Nucleus accumbens (tissue), 56 donors: ENCODE data around the gene SUPT3H.

ENCODE experiments used
- DNase-seq, 56 donors: peaks; one replicate each; lab custom pipeline; 2025; lab: John Stamatoyannopoulos, UW

The SUPT3H gene

DNA sequence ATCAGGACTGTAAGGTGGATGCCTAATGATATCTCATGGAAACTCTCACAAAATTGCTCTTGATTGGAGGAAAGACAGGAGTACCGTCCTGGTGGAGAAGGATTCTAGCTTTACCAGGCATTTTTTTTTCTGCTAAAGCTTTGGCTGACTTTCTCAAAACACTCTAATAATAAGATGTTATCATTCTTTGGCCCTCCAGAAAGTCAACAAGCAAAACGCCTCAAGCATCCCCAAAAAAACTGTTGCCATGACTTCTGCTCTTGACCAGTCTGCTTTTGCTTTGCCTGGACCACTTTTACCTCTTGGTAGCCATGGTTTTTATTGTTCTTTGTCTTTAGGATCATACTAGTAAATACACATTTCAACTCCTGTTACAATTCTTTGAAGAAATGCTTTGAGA is 105.1 kb downstream of the SUPT3H start:
- no peak for DNase-seq

DNA sequence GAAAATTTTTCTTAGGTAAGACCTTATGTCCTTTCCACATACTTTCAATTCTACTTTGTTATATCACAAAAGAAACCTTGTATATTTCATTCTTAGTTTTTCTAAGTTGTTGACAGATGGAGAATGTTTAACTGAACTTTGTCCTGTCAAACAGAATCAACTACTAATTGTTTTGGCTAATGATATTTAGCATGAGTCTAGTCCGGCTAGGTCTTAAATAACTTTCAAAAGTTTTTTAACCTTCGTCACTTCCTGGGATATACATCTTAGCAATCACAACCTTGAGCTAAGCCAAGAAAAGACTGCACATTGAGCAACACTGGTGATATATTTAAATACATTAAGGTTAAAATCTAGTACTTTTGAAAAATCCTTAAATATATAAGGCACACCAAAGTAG is 112.5 kb downstream of the SUPT3H start:
- no peak for DNase-seq

DNA sequence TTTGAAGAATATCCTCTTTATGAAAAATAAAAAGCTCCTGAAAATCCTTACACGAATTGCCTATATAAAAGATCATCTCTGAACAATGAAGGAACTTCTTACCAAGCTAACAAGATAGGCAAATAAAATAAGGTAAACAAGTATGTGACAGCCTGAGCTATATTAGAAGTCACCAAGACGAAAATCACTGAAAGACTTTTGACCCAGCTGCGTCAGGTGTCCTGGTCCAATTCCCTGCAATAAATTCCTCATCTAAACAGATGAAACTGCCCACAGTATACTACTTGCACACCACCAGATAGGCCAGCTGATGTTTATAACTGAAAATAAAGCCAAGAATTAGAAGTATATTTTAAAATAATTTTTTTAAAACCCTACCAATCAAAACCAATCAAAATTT is 117.0 kb downstream of the SUPT3H start:
- DNase-seq = no peak

DNA sequence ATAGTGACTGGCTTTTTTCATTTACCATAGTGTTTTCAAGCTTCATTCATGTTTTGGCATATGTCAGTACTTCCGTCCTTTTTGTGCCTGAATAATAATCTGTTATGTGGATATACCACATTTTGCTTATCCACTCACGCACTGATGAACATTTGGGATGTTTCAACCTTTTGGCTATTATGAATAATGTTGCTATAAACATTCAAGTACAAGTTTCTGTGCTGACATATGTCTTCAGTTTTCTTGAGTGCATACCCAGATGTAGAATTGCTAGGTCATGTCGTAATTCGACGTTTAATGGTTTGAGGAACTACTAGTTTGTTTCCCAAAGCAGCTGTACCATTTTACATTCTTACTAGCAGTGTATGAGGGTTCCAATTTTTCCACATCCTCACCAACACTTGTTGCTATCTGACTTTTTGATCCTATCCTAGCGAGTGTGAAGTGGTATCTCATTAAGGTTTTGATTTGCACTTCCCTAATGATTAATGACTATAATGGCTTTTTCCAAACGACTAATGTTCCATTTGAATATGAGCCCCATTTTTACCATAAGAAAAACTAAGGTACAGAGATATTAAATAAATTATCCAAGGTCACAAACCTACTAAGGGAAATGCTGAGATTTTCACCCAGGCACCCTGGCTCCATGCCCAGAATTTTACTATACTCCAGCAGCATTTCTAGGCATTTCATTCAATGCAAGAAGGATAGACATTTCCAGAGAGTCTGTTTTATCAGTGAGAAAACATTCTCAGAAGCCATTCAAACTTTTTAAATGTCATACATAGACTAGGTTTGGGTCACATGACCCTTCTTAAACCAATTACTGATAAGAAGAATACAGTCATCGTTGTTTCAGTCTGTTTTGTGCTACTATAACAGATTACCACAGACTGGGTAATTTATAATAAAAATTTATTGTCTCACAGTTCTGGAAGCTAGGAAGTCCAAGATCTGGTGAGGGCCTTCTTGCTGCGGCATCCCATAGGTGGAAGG is 120.7 kb downstream of the SUPT3H start:
- no peak for DNase-seq

DNA sequence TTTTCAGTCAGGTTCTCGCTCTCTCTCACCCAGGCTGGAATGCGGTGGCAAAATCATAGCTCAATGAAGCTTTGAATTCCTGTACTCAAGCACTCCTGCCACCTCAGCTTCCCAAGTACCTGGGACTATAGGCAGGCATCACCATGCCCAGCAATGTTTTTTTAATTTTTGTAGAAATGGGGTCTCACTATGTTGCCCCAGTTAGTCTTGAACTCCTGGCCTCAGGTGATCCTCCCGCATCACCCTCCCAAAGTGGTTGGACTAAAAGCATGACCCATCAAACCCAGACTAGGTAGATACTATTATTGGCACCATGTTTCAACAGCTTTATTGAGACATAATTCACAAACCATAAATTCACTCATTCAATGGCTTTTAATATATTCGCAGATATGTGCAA is 122.3 kb downstream of the SUPT3H start:
- DNase-seq = no peak

DNA sequence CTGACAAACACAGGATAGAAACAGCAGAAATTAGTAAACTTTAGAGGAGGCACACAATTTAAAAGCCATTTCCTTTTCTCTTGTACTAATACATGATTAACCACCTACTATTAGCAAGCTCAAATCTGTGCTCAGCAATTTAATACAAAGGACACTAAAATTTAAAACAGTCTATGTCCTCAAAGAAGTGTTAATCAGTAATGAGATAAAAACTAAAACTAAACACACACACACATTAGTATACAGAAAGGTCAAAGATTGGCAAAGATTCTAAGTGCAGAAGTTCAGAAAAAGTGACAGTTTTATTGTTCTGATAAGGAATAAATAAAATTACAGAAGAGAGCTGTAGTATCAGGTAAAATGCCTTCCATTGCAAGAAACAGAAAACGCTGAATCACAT is 123.5 kb downstream of the SUPT3H start:
- DNase-seq = no peak

DNA sequence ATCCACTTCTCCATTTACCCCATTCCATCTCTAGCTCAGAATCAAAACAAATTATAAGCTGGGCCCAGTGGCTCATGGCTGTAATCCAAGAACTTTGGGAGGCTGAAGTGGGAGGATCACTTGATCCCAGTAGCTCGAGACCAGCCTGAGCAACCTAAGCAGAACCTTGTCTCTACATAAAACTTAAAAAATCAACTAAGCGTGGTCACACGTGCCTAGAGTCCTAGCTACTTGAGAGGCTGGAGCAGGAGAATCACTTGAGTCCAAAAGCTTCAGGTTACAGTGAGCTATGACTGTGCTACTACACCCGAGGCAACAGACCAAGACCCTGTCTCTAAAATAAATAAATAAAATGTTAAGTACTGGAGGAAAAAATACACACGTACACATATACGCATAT is 124.3 kb downstream of the SUPT3H start:
- DNase-seq = no peak

DNA sequence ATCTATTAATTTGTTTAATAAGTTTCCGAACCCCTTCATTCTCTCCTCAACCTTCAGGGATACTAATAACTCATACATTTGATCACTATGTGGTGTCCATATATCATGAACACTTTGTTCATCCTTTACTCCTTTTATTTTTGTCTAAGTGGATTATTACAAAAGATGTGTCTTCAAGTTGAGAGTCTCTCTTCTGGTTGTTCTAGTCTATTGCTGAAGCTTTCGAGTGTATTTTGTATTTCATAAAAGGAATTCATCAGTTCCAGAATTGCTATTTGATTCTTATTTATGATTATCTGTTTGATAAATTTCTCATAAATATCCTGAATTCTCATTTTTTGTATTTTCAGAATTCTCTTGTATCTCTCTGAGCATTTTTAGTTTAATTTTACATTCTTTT is 146.1 kb downstream of the SUPT3H start:
- DNase-seq = no peak

DNA sequence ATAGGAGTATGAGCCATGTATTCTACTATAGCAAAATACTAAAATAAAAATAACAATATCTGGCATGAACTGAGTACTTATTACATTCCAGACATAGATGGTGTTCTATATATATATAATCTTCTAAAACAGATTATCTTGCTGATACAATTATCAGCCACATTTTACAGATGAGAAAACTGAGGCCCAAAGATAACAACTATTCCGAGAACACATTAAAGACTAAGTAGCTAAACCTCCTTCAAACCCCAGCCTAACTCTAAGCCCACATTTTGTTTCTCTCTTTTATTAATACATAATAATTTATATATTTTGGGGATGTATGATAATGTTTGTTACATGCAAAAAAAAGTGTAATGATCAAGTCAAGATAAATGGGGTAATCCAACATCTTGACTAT is 148.3 kb downstream of the SUPT3H start:
- no peak for DNase-seq

DNA sequence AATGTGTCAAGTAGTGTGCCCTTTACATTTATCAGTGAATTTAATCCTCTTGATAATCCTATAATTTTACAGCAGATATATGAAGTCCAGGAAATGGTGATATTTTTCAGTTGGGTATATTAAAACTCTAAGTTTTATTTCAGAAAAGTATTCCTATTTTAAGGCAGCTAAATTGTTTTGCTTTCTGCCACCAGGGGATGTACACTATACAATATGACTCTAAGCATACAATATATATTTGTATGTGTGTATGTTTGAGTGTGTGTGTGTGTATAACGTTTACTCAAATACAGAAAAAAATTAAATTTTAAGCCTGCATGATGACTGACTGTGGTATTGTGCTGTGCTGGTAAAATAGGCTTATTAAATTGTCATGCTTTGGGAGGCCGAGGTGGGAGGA is 151.7 kb downstream of the SUPT3H start:
- DNase-seq = no peak

DNA sequence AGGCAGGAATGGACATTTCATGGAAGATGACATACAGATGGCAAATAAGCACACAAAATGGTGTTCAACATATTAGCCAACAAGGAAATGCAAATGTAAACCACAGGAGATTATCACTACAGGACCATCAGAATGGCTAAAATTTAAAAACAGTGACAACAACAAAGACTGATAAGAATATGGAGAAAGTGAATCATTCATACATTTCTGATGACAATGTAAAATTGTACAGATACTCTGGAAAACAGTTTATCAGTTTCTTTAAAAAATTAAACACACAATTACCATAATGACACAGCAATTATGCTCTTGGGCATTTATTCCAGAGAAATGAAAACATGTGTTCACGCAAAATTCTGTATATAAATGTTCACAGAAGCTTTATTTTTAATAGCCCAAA is 155.4 kb downstream of the SUPT3H start:
- DNase-seq = no peak

DNA sequence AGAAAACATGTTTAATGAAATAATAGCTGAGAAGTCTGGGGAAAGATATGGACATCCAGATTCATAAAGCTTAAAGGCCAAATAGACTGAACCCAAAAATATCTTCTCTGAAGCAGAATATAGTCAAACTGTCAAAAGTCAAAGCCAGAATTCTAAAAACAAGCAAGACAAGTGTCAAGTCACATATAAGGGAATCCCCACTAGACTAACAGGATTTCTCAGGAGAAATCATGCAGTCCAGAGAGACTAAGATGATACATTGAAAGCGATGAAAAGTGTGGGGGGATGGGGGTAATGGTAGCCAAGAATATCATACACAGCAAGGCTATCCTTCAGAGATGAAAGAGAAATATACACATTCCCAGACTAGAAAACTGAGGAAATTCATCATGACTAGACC is 162.0 kb downstream of the SUPT3H start:
- DNase-seq = no peak

DNA sequence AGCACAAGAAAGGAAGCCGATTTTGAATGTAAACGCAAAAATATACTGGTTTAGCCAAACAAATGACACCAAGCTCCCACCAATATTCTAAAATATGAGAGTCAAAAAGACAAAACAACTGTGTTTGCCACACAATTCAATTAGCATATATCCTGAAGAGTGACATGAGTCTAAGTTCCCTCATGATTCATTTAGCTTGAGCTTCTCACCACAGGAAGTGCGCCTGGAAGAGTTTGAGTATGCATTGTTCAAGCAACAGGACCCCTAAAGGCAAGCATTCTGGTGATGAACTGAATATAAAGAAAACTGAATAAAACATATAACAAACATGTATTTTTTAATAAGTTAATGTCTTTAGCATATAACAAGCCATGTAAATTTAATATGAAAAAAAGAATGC is 164.8 kb downstream of the SUPT3H start:
- DNase-seq = no peak

DNA sequence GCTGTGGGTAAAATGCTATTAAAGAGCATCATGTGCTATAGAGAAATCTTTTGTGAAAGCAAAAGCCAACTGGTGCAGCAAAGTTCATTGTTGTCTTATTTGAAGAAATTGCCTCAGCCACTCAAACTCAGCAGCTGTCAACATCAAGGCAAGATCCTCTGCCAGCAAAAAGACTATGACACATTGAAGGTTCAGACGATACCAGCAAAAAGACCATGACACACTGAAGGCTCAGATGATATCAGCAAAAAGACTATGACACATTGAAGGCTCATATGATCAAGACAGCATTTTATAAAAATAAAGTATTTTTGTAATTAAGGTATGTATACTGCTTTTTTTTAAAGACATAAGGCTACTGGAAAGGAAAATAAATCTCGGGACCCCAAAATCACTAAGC is 168.0 kb downstream of the SUPT3H start:
- DNase-seq = no peak

DNA sequence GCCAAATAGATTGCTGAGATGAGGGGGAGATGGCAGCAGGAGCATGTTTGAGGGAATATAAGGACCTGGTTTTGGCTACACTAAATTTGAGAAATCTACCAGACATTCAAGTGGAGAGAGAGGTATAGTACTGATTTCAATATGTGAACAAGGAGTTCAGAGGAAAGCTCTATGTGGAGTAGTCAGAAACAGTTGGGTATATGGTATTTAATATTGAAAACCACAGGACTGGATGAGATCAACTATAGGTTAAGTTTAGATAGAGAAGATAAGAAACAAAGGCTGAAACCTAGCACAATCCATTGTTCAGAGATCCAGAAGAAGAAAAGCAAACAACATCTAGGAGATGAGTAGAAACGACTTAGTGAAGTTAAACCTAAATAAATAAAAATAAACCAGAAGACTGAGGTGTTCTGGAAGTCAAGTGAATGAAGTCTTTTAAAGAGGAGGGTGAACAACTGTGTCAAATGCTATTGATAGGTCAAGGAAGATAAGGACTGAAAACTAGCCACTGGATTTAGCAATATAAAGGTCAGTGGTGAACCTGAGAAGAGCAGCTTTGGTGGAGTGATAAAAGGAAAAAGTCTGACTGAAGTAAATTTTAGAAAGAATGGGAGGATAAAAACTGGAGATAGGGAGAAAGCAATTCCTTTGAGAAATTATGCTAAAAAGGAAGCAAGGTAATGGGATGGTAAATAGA is 170.8 kb downstream of the SUPT3H start:
- DNase-seq = no peak

DNA sequence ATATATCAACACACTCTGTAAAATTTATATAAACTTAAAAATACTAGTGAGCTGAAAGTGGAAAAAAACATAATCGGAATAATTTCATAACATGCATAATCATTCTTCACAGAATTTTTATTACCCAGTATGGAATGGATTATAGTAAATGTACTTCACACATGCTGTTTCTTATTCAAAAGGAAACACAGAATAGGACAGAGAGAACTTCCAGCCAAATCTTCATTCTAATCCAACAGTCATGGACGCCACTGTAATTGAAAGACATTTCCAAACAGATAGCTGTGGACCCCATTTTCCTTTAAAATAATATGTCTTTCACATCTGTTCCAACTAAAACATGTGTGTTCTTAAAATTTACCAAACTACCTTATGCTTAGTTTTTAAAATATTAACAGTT is 176.2 kb downstream of the SUPT3H start:
- DNase-seq = no peak

DNA sequence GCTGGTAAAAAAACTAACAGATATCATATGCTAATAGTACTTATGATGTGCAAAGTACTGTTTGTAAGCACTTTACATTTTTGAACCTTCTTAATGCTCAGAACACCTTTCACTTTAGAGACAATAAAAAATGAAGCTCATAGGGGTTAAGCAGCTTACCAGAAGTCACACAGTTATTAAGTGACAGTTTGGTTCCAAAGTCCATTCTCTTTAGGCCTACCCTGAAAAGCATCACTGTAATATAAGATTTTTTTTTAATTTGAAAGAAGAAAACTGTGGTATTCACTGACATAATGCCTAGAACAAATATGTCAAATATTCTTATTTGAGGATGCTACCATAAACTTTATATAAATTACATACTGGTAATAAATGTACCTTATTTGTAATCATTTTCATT is 177.2 kb downstream of the SUPT3H start:
- no peak for DNase-seq

DNA sequence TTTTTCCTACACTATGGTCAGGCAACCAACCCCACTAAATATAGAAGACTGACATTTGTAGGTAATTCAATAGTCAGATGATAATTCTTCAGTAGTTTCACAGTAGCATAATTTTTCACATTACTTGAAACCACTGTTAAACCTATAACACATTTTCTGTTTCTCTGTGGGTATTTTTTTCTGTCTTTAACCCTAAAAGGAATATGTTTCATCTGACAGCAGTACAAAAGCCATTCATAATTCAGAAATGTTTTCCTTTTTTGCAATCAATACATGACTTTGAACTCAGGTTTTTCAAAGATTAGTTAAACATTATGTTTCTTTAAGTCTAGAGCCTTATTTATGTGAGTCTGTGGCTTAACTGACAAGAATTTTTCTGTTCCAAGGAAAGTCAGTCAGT is 178.2 kb downstream of the SUPT3H start:
- no peak for DNase-seq

DNA sequence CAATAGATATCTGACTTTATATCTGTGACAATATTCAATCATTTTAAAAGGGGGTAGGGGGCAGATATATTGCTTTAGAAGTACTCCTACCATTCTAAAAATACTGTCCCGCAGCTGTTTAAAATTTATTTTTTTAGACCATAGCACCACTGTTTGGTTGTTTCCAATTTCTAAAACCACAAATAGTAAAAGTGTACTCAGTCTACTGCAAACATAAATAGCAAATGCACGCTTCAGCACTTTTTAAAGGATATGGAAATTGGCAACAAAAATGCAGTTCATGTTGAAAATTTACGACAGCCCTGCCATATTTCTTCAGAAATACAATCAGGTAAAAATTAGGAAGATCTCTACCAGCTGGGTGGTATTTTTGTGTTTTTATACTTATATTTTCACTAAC is 181.6 kb downstream of the SUPT3H start:
- no peak for DNase-seq

DNA sequence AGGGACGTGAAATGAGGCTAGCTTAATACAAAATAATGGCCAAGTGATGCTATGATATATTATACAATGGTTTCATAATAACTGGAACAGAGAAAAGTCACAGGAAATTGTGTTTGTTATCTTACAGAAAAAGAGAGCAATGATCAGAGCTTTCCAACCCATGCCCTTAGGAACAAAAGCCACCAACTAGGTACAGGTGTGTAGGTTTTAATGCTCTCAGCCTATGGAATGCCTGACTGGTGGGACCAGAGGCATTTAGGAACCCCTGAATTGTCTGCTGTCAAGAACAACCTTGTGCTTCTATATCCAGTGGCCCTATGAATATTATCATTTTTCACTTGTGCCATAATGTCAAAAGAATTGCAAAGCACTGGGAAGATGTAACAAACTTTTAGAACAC is 182.6 kb downstream of the SUPT3H start:
- no peak for DNase-seq

DNA sequence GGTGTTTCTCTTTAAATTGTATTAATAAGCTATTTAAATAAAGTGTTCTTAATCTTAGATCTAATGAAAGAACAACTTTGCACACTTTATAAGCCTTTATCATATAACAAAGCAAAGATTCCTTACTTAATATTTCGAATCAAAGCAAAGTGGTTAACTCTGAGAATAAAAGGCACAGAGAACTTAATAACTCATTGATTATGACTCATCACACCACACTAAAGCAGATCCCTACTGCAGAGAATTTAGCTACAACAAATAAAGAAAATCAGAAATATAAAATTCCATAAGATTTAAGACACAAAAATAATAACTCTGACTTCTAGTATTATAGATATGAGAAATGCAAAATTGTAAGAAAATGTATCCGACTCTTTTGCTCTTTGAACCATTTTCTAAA is 185.2 kb downstream of the SUPT3H start:
- no peak for DNase-seq

DNA sequence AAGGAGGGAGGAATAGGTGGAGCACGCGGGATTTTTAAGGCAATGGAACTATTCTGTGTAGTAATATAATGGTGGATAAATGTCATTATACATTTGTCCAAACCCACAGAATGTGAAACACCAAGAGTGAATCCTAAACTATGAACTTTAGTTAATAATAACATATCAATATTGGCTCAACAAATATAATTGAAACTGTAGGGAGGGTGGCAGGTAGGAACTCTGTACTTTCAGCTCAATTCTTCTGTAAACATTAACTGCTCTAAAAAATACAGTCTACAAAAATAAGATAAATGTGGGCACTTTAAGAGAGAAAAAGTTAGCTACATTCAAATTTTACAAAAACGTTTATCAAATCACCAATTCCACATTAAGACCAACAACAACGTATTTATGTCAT is 186.3 kb downstream of the SUPT3H start:
- DNase-seq = no peak
